Measurements from ENCODE around the gene RAB11FIP4.
"Not testable (repeated sequence)": the region's sequence is repeated elsewhere in the genome, so short reads cannot be mapped to it uniquely, and the experiment has no call there.

DNA sequence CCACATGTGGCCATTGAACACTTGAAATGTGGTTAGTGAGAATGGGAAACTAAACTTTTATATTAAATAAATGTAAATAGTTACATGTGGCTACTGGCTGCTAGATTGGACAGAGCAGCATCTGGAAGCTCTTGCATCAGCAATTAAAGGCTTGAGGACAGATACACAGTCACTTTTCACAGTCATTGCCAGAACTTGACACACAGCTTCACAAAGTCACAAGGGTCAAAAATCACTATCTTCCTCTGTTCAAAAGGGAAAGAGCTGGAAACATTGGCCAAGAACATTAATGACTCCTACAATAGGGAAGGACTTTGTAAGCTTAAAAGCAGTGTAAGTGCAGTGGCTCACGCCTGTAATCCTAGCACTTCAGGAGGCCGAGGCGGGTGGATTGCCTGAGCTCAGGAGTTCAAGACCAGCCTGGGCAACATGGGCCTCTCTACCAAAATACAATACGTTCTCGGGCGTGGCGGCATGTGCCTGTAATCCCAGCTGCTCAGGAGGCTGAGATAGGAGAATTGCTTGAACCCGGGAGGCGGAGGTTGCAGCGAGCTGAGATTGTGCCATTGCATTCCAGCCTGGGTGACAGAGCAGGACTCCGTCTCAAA, 8.7 kb upstream of the RAB11FIP4 start:
- not testable (repeated sequence) for TF ChIP-seq EZH2 (IDR thresholded peaks at IDR 0.05; ENCODE audit: insufficient read depth, poor library complexity, severe bottlenecking); EZH2phosphoT487 (IDR thresholded peaks at IDR 0.05; ENCODE audit: insufficient read depth, low read depth)
